ENCODE results near the gene ERGIC2. TPM values are rescaled to one million over a fixed set of nuclear protein-coding genes. Genes with fewer than 3 reads are reported as not detected.

Gene ERGIC2, protein sequence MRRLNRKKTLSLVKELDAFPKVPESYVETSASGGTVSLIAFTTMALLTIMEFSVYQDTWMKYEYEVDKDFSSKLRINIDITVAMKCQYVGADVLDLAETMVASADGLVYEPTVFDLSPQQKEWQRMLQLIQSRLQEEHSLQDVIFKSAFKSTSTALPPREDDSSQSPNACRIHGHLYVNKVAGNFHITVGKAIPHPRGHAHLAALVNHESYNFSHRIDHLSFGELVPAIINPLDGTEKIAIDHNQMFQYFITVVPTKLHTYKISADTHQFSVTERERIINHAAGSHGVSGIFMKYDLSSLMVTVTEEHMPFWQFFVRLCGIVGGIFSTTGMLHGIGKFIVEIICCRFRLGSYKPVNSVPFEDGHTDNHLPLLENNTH
- 100 to 1,000 TPM in 2 of 4 donors, 10 to 100 TPM in 2; 83.1 to 111 (median 102) TPM for total RNA-seq
- polyA plus RNA-seq, result 78.2 TPM
- long read RNA-seq, donor 1, full-length matches to known transcripts, result 101 of 114 reads
- long read RNA-seq, donor 1, partial matches to known transcripts, result 0 of 114 reads
- long read RNA-seq, donor 1, other reads (novel, unspliced or antisense), result 13 of 114 reads
- long read RNA-seq, donor 2, full-length matches to known transcripts, result 44 of 47 reads
- long read RNA-seq, donor 2, partial matches to known transcripts, result 1 of 47 reads
- long read RNA-seq, donor 2, other reads (novel, unspliced or antisense), result 2 of 47 reads
- long read RNA-seq, donor 3, full-length matches to known transcripts, result 301 of 341 reads
- long read RNA-seq, donor 3, partial matches to known transcripts, result 15 of 341 reads
- long read RNA-seq, donor 3, other reads (novel, unspliced or antisense), result 25 of 341 reads
- long read RNA-seq, donor 4, full-length matches to known transcripts, result 45 of 47 reads
- long read RNA-seq, donor 4, partial matches to known transcripts, result 0 of 47 reads
- long read RNA-seq, donor 4, other reads (novel, unspliced or antisense), result 2 of 47 reads

DNA sequence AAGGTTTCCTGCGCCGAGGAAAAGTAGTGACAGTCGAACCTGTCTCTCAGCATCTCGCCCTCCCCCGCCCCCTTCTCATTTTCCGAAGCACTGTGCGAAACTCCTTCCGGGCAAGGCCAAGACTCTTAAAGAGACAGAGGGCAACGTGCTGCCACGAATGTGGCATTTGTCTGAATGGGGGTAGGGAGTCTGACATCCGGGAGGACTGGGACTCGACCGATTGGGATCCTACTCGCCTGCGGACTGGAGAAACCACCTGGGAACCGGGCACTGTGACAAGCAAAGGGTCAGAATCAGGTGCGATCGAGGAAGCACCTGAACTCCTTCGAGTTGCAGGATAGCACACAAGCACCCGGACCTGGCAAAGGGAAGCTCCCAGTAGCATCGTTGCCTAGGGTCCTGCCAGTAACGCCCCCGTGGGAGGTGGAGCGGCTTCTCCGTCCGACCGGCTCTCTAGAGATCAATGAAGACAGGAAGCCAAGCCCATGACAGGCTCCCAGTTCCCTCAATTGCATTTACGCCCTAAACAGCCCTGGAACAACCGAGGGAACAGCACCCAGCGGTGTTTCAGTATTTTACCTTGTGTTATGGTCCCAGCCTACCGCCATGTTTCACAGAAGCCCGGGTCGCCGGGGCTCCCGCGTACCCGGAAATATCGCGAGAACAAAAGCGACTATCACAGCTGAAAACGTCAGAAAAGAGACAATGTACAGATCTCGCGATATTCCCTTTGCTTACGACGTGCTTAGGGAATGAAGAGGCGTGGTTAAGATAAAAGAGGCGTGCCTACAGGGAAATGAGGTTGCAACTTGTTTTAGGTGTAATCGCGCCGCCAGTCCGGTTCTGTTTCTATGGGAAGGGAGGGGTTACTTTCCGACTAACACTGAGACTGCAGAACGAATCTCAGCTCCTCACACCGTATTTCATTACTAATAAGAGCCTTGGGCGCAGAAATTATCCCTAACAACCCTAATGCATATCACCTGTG, at the start of gene ERGIC2:
TSS of gene ERGIC2 (minus strand) at position 637 of the 988 bp plus-strand sequence. CDS start 9,539 bp downstream, outside the sequence.
- Histone ChIP-seq H3K9me3 (ENCODE audit: control insufficient read depth, low read length) (no peaks in the 10 kb centered on the region), H3K27me3 (ENCODE audit: control insufficient read depth, insufficient read depth) (no peaks in the 10 kb centered on the region), H3K4me1 (ENCODE audit: control insufficient read depth, insufficient read depth, low read length) (no peaks in the 10 kb centered on the region), H3K27ac (ENCODE audit: low read length) (peak within 1 kb of the TSS; percentile 65), H3K4me3 (ENCODE audit: low read length) (peak within 1 kb of the TSS; percentile 85)
- intact Hi-C loops (cut with DNase I), result no loop called here
- ATAC-seq (peak; percentile 98 to 99), DNase-seq (peak; percentile 90 to 96 (median 94))
- WGBS, result under 1% methylated on average over 55 of the region's 55 CpGs

DNA sequence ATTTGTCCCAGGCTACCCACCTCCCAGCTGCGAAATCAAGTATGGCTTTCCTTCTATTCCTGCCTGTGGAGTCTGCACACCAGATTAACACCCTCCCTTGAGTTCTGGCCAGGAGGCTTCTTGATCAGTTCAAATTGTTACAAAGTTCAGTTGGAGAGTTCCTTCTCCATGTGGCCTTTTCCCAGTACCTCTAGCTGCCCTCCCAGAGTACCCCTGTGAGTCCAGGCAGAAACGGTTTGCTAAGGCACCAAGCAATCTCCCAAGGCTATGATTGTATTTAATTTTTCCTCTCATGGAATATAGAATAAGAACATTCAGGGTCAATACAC, 49.7 kb upstream of the ERGIC2 start:
- no peak for ATAC-seq
- 74% methylated on average over 2 of the region's 2 CpGs for WGBS
- Histone ChIP-seq H3K27ac (ENCODE audit: low read length) (no peak overlapping the region), H3K4me1 (ENCODE audit: control insufficient read depth, insufficient read depth, low read length) (peaks cover 2% of the 10 kb centered on the region), H3K9me3 (ENCODE audit: control insufficient read depth, low read length) (no peaks in the 10 kb centered on the region), H3K4me3 (ENCODE audit: low read length) (no peak overlapping the region), H3K27me3 (ENCODE audit: control insufficient read depth, insufficient read depth) (no peaks in the 10 kb centered on the region)
- DNase-seq, result no peak
- intact Hi-C loops (cut with DNase I), result no loop called here

- Histone ChIP-seq H3K27me3 (ENCODE audit: control insufficient read depth, insufficient read depth) (no peaks in the 10 kb centered on the region), H3K27ac (ENCODE audit: low read length) (no peak overlapping the region), H3K4me3 (ENCODE audit: low read length) (no peak overlapping the region), H3K9me3 (ENCODE audit: control insufficient read depth, low read length) (no peaks in the 10 kb centered on the region), H3K4me1 (ENCODE audit: control insufficient read depth, insufficient read depth, low read length) (peaks cover 2% of the 10 kb centered on the region)
- intact Hi-C loops (cut with DNase I), result no loop called here
- peak in 2 of 3 donors; percentile 34 to 43 for DNase-seq
- 69% methylated on average over 3 of the region's 3 CpGs for WGBS
- no peak for ATAC-seq
These were observed 49.2 kb upstream of the ERGIC2 start for GRCh38 chr12:29429999-29430715.

DNA sequence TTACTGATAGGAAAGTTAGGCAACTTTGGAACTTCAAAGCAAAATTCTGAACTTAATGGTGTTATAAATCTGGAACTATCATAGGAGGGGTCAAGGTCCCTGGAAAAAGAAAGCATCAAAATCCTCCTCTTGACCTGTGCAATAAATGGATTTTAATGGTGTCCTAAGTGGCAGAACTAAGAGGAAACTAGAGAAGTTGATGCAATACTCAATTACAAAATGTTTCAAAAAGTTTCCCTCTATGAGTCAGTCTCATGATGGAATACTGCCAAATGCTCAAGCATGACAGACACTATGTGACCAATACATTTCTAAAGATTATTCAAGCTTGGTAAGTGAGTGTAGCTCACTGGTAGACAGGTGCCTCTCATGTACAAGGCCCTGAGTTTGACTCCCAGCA, 47.7 kb upstream of the ERGIC2 start:
- intact Hi-C loops (cut with DNase I), result no loop called here
- H3K9me3 ChIP-seq (ENCODE audit: control insufficient read depth, low read length), result no peaks in the 10 kb centered on the region
- H3K27me3 ChIP-seq (ENCODE audit: control insufficient read depth, insufficient read depth), result no peaks in the 10 kb centered on the region
- H3K4me1 ChIP-seq (ENCODE audit: control insufficient read depth, insufficient read depth, low read length), result peaks cover 2% of the 10 kb centered on the region
- no peak overlapping the region for H3K27ac ChIP-seq (ENCODE audit: low read length)
- DNase-seq, result no peak
- H3K4me3 ChIP-seq (ENCODE audit: low read length), result no peak overlapping the region
- peak; percentile 51 to 63 for ATAC-seq

GRCh38 chr12:29427964-29428363, 47.0 kb upstream of the ERGIC2 start:
- 31% methylated on average over 4 of the region's 4 CpGs for WGBS
- H3K27ac ChIP-seq (ENCODE audit: low read length), result no peak overlapping the region
- H3K27me3 ChIP-seq (ENCODE audit: control insufficient read depth, insufficient read depth), result no peaks in the 10 kb centered on the region
- ATAC-seq (peak; percentile 47 to 69), DNase-seq (peak in 1 of 3 donors; percentile 21)
- peaks cover 2% of the 10 kb centered on the region for H3K4me1 ChIP-seq (ENCODE audit: control insufficient read depth, insufficient read depth, low read length)
- intact Hi-C loops (cut with DNase I), result no loop called here
- H3K9me3 ChIP-seq (ENCODE audit: control insufficient read depth, low read length), result no peaks in the 10 kb centered on the region
- no peak overlapping the region for H3K4me3 ChIP-seq (ENCODE audit: low read length)

DNA sequence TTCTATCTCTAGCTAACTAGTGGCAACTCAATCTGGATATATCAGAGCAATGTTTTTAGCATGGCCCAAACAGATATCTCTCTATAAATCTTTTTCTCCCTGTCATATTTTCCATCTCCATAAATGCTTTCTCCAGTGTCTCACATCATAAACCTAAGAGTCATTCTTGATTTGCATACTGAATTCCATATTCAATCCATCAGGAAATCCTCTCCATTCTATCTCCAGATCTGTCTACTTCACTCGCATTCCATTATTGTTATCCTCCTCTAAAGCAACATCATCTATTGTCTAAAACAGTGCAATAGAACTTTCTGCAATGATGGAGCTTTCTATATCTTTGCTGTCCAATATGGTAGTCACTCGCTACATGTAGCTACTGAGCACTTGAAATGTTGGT, 45.5 kb upstream of the ERGIC2 start:
- Histone ChIP-seq H3K4me1 (ENCODE audit: control insufficient read depth, insufficient read depth, low read length) (peaks cover 2% of the 10 kb centered on the region), H3K27me3 (ENCODE audit: control insufficient read depth, insufficient read depth) (no peaks in the 10 kb centered on the region), H3K4me3 (ENCODE audit: low read length) (no peak overlapping the region), H3K9me3 (ENCODE audit: control insufficient read depth, low read length) (no peaks in the 10 kb centered on the region), H3K27ac (ENCODE audit: low read length) (no peak overlapping the region)
- no peak for ATAC-seq
- WGBS, result 88% methylated on average over 2 of the region's 2 CpGs
- DNase-seq, result no peak
- intact Hi-C loops (cut with DNase I), result no loop called here

DNA sequence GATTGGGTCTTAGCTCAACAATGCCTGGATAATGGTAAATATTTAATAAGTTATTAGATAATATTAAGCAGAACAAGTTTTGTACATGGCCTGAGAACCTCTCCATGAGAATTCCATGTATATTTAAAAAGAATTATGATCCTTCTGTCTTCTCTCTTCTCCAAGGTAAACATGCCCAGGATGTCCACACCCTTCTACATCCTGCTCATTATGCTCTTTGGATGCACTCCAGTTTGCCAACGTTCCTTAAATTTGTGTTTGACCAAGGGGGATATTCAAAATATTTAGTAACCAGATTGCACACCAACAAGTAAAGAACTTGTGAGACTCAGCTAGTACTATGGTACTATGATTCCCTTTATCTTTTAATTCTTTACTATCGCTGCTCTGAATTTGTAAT, 44.8 kb upstream of the ERGIC2 start:
- Histone ChIP-seq H3K27me3 (ENCODE audit: control insufficient read depth, insufficient read depth) (no peaks in the 10 kb centered on the region), H3K27ac (ENCODE audit: low read length) (no peak overlapping the region), H3K4me1 (ENCODE audit: control insufficient read depth, insufficient read depth, low read length) (peaks cover 2% of the 10 kb centered on the region), H3K4me3 (ENCODE audit: low read length) (no peak overlapping the region), H3K9me3 (ENCODE audit: control insufficient read depth, low read length) (no peaks in the 10 kb centered on the region)
- 49% methylated on average over 2 of the region's 2 CpGs for WGBS
- peak in 1 of 2 donors; percentile 75 for ATAC-seq
- intact Hi-C loops (cut with DNase I), result no loop called here
- DNase-seq, result no peak

DNA sequence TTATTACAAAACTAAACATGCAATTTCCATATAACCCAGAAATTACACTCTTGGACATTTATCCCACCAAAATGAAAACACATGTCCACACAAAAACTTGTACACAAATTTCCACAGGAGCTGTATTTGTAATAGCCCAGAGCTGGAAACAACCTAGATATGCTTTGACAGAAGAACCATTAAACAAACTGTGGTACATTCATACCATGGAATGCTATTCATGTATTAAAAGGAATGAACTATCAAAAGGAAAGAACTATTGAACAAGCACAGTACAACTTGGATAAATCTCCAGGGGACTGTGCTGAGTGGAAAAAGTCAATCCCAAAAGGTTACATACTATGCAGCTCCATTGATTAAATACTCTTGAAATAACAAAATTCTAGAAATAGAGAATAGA, 35.8 kb upstream of the ERGIC2 start:
- Histone ChIP-seq H3K9me3 (ENCODE audit: control insufficient read depth, low read length) (no peaks in the 10 kb centered on the region), H3K27me3 (ENCODE audit: control insufficient read depth, insufficient read depth) (no peaks in the 10 kb centered on the region), H3K4me3 (ENCODE audit: low read length) (no peak overlapping the region), H3K4me1 (ENCODE audit: control insufficient read depth, insufficient read depth, low read length) (no peaks in the 10 kb centered on the region), H3K27ac (ENCODE audit: low read length) (no peak overlapping the region)
- DNase-seq (no peak), ATAC-seq (no peak)
- intact Hi-C loops (cut with DNase I), result no loop called here

DNA sequence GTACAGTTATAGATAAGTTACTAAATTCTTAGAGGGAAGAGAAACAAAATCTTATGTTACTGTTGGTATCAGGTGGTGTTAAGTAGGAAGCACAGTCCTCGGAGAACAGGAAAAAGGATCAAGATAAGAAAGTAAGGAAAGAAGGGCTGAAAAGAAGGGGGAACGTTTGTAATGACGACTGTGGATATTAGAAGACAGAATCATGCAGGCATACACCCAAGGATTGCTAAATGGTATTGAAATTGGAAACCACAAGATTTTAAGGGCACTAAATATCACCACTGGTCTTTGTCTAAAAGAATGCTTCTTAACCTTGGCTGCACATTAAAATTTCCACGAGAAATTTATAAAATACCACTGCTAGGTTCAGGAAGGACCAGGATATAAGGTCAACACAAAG, 34.1 kb upstream of the ERGIC2 start:
- no peaks in the 10 kb centered on the region for H3K9me3 ChIP-seq (ENCODE audit: control insufficient read depth, low read length)
- H3K4me1 ChIP-seq (ENCODE audit: control insufficient read depth, insufficient read depth, low read length), result no peaks in the 10 kb centered on the region
- ATAC-seq (no peak), DNase-seq (no peak)
- intact Hi-C loops (cut with DNase I), result no loop called here
- no peaks in the 10 kb centered on the region for H3K27me3 ChIP-seq (ENCODE audit: control insufficient read depth, insufficient read depth)
- WGBS, result 38% methylated on average over 4 of the region's 4 CpGs
- no peak overlapping the region for H3K27ac ChIP-seq (ENCODE audit: low read length)
- no peak overlapping the region for H3K4me3 ChIP-seq (ENCODE audit: low read length)

GRCh38 chr12:29414368-29414767, 33.4 kb upstream of the ERGIC2 start:
- intact Hi-C loops (cut with DNase I), result no loop called here
- H3K4me1 ChIP-seq (ENCODE audit: control insufficient read depth, insufficient read depth, low read length), result no peaks in the 10 kb centered on the region
- no peaks in the 10 kb centered on the region for H3K9me3 ChIP-seq (ENCODE audit: control insufficient read depth, low read length)
- ATAC-seq (no peak), DNase-seq (no peak)
- H3K4me3 ChIP-seq (ENCODE audit: low read length), result no peak overlapping the region
- H3K27ac ChIP-seq (ENCODE audit: low read length), result no peak overlapping the region
- H3K27me3 ChIP-seq (ENCODE audit: control insufficient read depth, insufficient read depth), result no peaks in the 10 kb centered on the region
